Mucosa of descending colon (tissue), 3 donors: Measurements from ENCODE around the gene AGTRAP. TPM values are rescaled to one million over a fixed set of nuclear protein-coding genes. Genes with fewer than 3 reads are reported as not detected.

Experiments
- ATAC-seq: fragments of 200-7000 bp; cut with Tn5 transposase; one replicate; pipeline ENCODE4 v1.9.1; 2020; ENCODE audit warnings: mild to moderate bottlenecking, moderate library complexity
- DNase-seq, 3 donors: peaks; one replicate each; pipeline ENCODE4 v3.0.0-alpha.2; 2020
- H3K36me3 ChIP-seq: fragments of 200-600 bp; one replicate; pipeline ENCODE4 v1.8.0; 2021; ENCODE audit warnings: low read depth, mild to moderate bottlenecking
- H3K4me1 ChIP-seq: fragments of 200-600 bp; one replicate; pipeline ENCODE4 v1.8.0; 2021; ENCODE audit warnings: low read depth, mild to moderate bottlenecking
- H3K4me3 ChIP-seq: fragments of 200-600 bp; one replicate; pipeline ENCODE4 v1.8.0; 2021; ENCODE audit warnings: mild to moderate bottlenecking
- H3K9me3 ChIP-seq: fragments of 200-600 bp; one replicate; pipeline ENCODE4 v1.8.0; 2021; ENCODE audit warnings: mild to moderate bottlenecking
- CTCF ChIP-seq: fragments of 200-600 bp; IDR thresholded peaks from one replicate; pipeline ENCODE4 v1.8.0; 2022; ENCODE audit warnings: antibody characterized with exemption, mild to moderate bottlenecking
- intact Hi-C, 2 donors: fragments of 100-400 bp; cut with DNase I in 1 of 2; cut with micrococcal nuclease in 1 of 2; formaldehyde crosslinking; loops; one replicate each; pipeline versions ENCODE4 v1.11.0 to v1.11.1; 2022; cut with DNase I, micrococcal nuclease
- total RNA-seq, 3 donors: library from RNA; stranded (reverse); fragmentation: NEBNext Ultra II Directional in 2 of 3; extraction: Animal tissue kit (Norgen Biotek cat#: 25700) in 2 of 3; gene quantifications; one replicate each; pipeline versions ENCODE4 v1.2.1 to v1.2.4, GENCODE V29; 2021 to 2023
- donor health status: DM: no; HTN: no; CAD: no; lungs with moderate emphysema.
- donor health status: DM: no; HTN: no; CAD: no.
- donor health status: DM: no; HTN: yes; CAD: no.

Gene AGTRAP
- total RNA-seq, 3 donors from 2014 or later = 11.8 to 23.4 (median 22.6) TPM

DNA sequence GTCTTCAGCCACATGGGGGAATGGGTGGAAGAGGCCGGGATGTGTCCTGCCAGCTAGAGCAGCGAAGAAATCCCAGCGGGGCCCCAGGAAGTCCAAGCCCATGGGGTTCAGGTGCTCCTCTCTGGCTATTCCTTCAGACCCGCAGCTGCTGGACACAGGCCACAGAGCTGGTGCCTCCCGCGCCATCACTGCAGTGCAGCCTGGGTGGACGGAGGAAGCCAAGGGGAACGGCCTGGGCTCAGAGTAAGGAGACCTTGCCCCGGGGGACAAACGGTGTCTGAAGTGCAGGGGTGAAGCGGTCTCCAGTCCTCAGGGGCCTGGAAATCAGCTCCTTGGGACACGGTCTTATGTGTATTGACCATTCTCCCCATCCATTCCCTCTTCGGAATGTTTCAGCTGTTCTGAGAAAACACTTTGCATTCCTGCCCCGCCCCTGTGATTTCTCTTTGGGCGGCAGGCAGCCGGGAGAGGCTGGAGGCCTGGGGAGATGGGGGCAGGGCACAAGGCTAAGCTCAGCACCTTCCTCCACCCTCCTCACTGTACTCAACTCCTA is 51.4 kb downstream of the AGTRAP start:
- ATAC-seq (peak; percentile 52), DNase-seq (peak in 2 of 3 donors; percentile 66 to 68)
- Histone ChIP-seq H3K4me3 (no peak overlapping the region), H3K9me3 (no peaks in the 10 kb centered on the region), H3K36me3 (no peaks in the 10 kb centered on the region), H3K4me1 (peaks cover 33% of the 10 kb centered on the region)
- TF ChIP-seq CTCF = no peak
- intact Hi-C loops = no loop called here

- Histone ChIP-seq H3K4me3 (no peak overlapping the region), H3K9me3 (no peaks in the 10 kb centered on the region), H3K36me3 (no peaks in the 10 kb centered on the region), H3K4me1 (peaks cover 33% of the 10 kb centered on the region)
- intact Hi-C loops = no loop called here
- ATAC-seq = no peak
- DNase-seq = no peak
- no peak for TF ChIP-seq CTCF
Observed at GRCh38 chr1:11787804-11788436, 52.0 kb downstream of the AGTRAP start.

GRCh38 chr1:11788549-11789053 is 52.7 kb downstream of the AGTRAP start:
- ATAC-seq = peak; percentile 52
- Histone ChIP-seq H3K4me1 (peaks cover 33% of the 10 kb centered on the region), H3K4me3 (no peak overlapping the region), H3K36me3 (no peaks in the 10 kb centered on the region), H3K9me3 (no peaks in the 10 kb centered on the region)
- DNase-seq = no peak
- TF ChIP-seq CTCF = no peak
- intact Hi-C loops = no loop called here

DNA sequence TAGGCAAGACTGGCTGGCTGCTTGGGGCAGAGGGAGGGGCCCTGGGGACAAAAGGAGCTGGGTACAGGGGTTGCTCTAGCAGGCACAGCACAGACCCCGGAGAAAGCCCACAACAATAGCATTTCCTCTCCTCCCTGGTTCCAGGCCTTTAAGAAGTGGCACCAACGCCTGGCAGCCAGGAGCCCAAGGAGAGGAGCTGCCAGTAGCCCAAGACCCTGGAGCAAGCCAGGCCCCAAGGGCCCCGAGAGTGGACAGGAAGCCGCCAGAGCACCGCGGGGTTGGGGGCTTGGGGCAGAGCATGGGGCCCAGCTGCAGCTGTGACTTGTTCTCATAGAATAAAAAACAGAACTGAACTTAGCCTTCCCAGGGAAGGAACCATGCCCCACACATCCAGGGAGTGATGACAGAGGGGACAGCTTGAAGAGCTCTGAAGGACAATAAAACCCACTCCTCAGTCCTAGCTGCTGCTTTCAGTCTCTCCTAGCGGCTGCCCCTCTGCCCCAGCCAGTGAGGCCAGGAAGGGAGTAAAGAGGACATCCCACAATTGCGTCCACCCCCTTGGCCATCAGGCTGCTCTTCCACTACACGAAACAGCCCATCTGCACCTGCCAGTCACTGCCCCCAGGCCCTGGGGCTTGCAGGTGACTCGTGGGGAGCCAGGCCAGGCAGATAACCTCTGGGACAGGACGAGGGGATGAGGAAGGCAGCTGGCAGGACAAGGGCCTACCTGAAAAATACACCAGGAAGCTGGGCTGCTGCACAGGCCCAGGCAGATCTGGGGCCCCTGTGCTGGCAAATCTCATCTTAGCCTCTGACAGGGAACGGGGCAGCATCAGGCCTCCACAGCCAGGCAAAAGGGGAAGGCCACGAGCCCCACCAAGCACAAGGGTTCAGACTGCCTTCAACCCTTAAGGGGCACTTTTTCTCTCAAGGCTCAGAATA is 53.5 kb downstream of the AGTRAP start:
- DNase-seq (no peak), ATAC-seq (no peak)
- Histone ChIP-seq H3K36me3 (no peaks in the 10 kb centered on the region), H3K4me3 (no peak overlapping the region), H3K9me3 (no peaks in the 10 kb centered on the region), H3K4me1 (peaks cover 33% of the 10 kb centered on the region)
- no peak for TF ChIP-seq CTCF
- intact Hi-C loops = no loop called here

DNA sequence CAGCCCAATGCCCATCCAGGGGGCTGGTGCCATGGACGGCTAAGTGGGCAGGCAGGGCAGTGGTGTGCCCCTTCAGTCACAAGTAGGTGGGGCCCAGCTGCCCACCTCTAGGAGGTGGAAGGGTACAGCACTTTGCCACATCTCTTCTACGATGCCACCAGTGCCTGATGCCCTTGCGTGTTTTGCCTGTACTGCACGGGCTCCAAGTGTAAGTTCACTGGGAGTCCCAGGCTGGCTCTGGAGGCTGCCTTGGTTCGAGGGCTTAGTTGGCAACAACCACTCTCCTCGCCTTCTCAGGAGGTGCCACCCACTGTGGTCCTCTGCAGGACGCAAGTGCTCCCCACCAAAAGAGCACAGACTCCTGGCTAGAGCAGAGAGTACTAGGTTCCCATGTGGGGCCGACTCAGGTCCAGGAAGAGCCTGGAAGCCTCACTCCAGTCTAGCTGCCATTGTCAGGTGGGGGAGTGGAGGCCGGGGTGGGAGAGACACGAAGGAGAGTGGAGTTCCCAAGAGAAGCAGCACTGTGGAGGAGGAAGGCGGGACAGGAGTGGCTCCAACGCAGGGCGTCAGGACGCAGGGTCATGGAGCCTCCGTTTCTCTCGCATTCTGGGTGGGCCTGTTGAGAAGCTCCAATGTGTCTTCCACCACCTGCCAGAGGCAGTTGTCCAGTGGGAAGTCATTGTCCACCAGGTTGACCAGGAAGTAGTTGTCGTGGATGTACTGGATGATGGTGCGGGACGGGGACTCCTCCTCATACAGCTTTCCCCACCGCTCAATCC is 54.4 kb downstream of the AGTRAP start:
- TF ChIP-seq CTCF = no peak

More for the DNA sequence above, 54.4 kb downstream of the AGTRAP start:
- Histone ChIP-seq H3K36me3 (no peaks in the 10 kb centered on the region), H3K9me3 (no peaks in the 10 kb centered on the region), H3K4me1 (peaks cover 32% of the 10 kb centered on the region), H3K4me3 (no peak overlapping the region)
- ATAC-seq (no peak), DNase-seq (peak in 1 of 3 donors; percentile 22)
- intact Hi-C loops = no loop called here
